HepG2 (cell line): ENCODE results near the gene ZNF607. TPM values are rescaled to one million over a fixed set of nuclear protein-coding genes. Genes with fewer than 3 reads are reported as not detected.

ENCODE experiments used
- AKAP8 ChIP-seq: sonication (generic); formaldehyde crosslinking; IDR thresholded peaks from 2 replicates; pipeline ENCODE4 v1.5.1; 2020; ENCODE audit warnings: mild to moderate bottlenecking, missing genetic modification reagents
- CHCHD3 ChIP-seq: sonication (generic); formaldehyde crosslinking; IDR thresholded peaks from 2 replicates; pipeline ENCODE4 v1.8.0; 2022; ENCODE audit warnings: mild to moderate bottlenecking, missing genetic modification reagents, moderate library complexity
- DNMT1 ChIP-seq: sonication (generic); formaldehyde crosslinking; IDR thresholded peaks from 2 replicates; pipeline ENCODE4 v1.5.1; 2020; ENCODE audit warnings: mild to moderate bottlenecking, missing genetic modification reagents
- HCFC1 ChIP-seq: fragments of 150-350 bp; IDR thresholded peaks from 2 replicates; pipeline ENCODE4 v1.6.1; 2014; ENCODE audit warnings: low read depth, low read length
- KDM3A ChIP-seq: IDR thresholded peaks from 2 replicates; pipeline ENCODE4 v1.6.1; 2018; ENCODE audit warnings: low read depth, missing compliant biosample characterization
- LCORL ChIP-seq, 2 experiments: fragments of 450-650 bp in 1 of 2; sonication (generic) in 1 of 2; formaldehyde crosslinking in 1 of 2; IDR thresholded peaks; 2 replicates each; pipeline versions ENCODE4 v1.5.0 to v1.6.1; 2017 to 2020; ENCODE audit warnings: antibody characterized with exemption in 1 of 2, missing genetic modification reagents in 1 of 2
- MTA3 ChIP-seq: sonication (generic); formaldehyde crosslinking; IDR thresholded peaks from 2 replicates; pipeline ENCODE4 v1.4.0; 2020; ENCODE audit warnings: missing genetic modification reagents
- MTF1 ChIP-seq: sonication (generic); formaldehyde crosslinking; IDR thresholded peaks from 2 replicates; pipeline ENCODE4 v1.5.0; 2020; ENCODE audit warnings: missing genetic modification reagents
- NFATC3 ChIP-seq: sonication (generic); formaldehyde crosslinking; IDR thresholded peaks from 2 replicates; pipeline ENCODE4 v1.5.1; 2020; ENCODE audit warnings: mild to moderate bottlenecking, missing genetic modification reagents
- NFKBIZ ChIP-seq: IDR thresholded peaks from 2 replicates; pipeline ENCODE4 v1.6.1; 2018; ENCODE audit warnings: missing genetic modification reagents, missing compliant biosample characterization
- PCBP2 ChIP-seq: fragments of 200-400 bp; formaldehyde crosslinking; optimal IDR thresholded peaks from 2 replicates; pipeline ENCODE3; 2018; ENCODE audit warnings: low read length, low read depth; ENCODE audit not compliant: poor library complexity, severe bottlenecking
- PLRG1 ChIP-seq: fragments of 450-650 bp; conservative IDR thresholded peaks from 2 replicates; pipeline ENCODE4 v1.6.1; 2016
- REL ChIP-seq: sonication (generic); formaldehyde crosslinking; conservative IDR thresholded peaks from 2 replicates; pipeline ENCODE4 v1.8.0; 2022; ENCODE audit warnings: mild to moderate bottlenecking, missing genetic modification reagents, moderate library complexity
- SUZ12 ChIP-seq: fragments of 150-350 bp; IDR thresholded peaks from 2 replicates; pipeline ENCODE4 v1.6.1; 2014; ENCODE audit warnings: low read depth, low read length
- ZFP36L2 ChIP-seq: sonication (generic); formaldehyde crosslinking; IDR thresholded peaks from 2 replicates; pipeline ENCODE4 v1.4.0; 2020; ENCODE audit warnings: missing genetic modification reagents
- ZFYVE20 ChIP-seq: sonication (generic); formaldehyde crosslinking; IDR thresholded peaks from 2 replicates; pipeline ENCODE4 v1.8.0; 2023; ENCODE audit warnings: low read depth, mild to moderate bottlenecking, moderate library complexity, missing genetic modification reagents, borderline replicate concordance
- ZNF160 ChIP-seq: sonication (generic); formaldehyde crosslinking; IDR thresholded peaks from 2 replicates; pipeline ENCODE4 v1.8.0; 2022; ENCODE audit warnings: mild to moderate bottlenecking, inconsistent platforms, missing genetic modification reagents
- ZNF17 ChIP-seq: sonication (generic); formaldehyde crosslinking; IDR thresholded peaks from 2 replicates; pipeline ENCODE4 v1.5.0; 2020; ENCODE audit warnings: mild to moderate bottlenecking, missing genetic modification reagents
- ZNF20 ChIP-seq: sonication (generic); formaldehyde crosslinking; IDR thresholded peaks from 2 replicates; pipeline ENCODE4 v1.4.0; 2020; ENCODE audit warnings: mild to moderate bottlenecking, moderate library complexity, missing genetic modification reagents
- ZNF557 ChIP-seq: sonication (generic); formaldehyde crosslinking; IDR thresholded peaks from 2 replicates; pipeline ENCODE4 v1.4.0; 2020; ENCODE audit warnings: missing genetic modification reagents
- ZNF879 ChIP-seq: sonication (generic); formaldehyde crosslinking; IDR thresholded peaks from 2 replicates; pipeline ENCODE4 v1.8.1; 2023; ENCODE audit warnings: missing genetic modification reagents
- polyA plus RNA-seq, 8 experiments: library from polyadenylated mRNA; depleted of rRNA in 3 of 8; stranded (reverse) in 7 of 8; unstranded in 1 of 8; fragments of >200 nt; fragmentation: Illumina TruSeq in 4 of 8; extraction: Trizol in 4 of 8; gene quantifications; 2 replicates each; pipeline versions ENCODE4 v1.2.1 to v1.2.3, GENCODE V29; 2011 to 2016; ENCODE audit warnings: low read depth in 4 of 8, missing spikeins in 1 of 8, mixed read lengths in 1 of 8; ENCODE audit not compliant: insufficient read depth in 1 of 8
- total RNA-seq, 5 experiments: library from RNA; depleted of rRNA; stranded (reverse); fragments of >200 nt; fragmentation: Illumina TruSeq; extraction: Trizol; gene quantifications; 2 replicates each; pipeline ENCODE4 v1.2.3, GENCODE V29; 2016; ENCODE audit warnings: low read depth in 1 of 5
- TF ChIP-seq, protein P1 (sequence below): sonication (generic); formaldehyde crosslinking; IDR thresholded peaks from 2 replicates; pipeline ENCODE4 v1.4.0; 2020; ENCODE audit warnings: missing genetic modification reagents
- TF ChIP-seq, protein P2 (sequence below): sonication (generic); formaldehyde crosslinking; IDR thresholded peaks from 2 replicates; pipeline ENCODE4 v1.8.1; 2023; ENCODE audit warnings: missing genetic modification reagents, mild to moderate bottlenecking, borderline replicate concordance
- TF ChIP-seq, protein P3 (sequence below): sonication (generic); formaldehyde crosslinking; IDR thresholded peaks from 2 replicates; pipeline ENCODE4 v1.4.0; 2020; ENCODE audit warnings: missing genetic modification reagents, borderline replicate concordance

The ZNF607 gene
- total and polyA plus RNA-seq, 2 of the 13 experiments (the other 11 are each of a cell fraction or from before 2014, with no cell fraction given) = 3.8 to 8.3 TPM

DNA sequence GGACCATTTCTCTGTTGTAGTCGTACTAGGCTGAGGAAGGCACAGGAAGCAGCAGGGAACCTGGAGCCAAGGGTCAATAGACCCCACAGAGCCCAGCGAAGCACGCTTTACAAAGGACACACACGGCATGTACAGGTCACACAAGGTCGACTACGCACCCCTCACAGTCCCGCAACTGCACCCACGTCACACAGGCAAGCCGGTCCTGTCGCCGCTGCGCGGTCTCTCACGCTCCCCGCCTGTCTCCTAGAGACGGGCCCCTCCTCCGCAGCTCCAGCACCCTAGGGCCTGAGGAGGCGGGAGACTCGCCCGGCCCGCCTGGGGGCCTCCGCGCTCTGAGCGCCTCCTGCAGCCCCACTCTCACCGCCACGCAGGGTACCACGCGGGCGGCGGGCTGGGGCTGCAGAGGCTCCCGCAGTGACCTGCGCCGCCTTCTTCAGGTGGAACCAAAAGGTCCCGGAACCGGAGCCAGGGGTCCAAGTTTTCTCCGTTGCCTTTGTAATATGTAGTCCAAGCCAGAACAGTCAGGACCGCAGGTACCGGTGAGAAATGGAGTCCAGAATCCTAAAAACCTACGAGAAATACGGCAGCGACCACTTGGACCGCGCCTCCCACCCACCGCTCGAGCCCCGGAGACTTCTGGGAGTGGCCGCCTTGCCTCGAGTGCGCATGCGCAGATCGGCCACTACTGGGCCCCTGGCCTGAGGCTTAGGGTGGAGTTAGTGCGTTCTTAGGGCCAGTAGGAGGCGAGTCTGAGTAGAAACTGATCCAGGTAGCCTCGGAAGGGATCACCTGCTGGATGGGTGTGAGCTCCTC lies at the start of gene ZNF607 (continued):
- TF ChIP-seq, protein P1, sequence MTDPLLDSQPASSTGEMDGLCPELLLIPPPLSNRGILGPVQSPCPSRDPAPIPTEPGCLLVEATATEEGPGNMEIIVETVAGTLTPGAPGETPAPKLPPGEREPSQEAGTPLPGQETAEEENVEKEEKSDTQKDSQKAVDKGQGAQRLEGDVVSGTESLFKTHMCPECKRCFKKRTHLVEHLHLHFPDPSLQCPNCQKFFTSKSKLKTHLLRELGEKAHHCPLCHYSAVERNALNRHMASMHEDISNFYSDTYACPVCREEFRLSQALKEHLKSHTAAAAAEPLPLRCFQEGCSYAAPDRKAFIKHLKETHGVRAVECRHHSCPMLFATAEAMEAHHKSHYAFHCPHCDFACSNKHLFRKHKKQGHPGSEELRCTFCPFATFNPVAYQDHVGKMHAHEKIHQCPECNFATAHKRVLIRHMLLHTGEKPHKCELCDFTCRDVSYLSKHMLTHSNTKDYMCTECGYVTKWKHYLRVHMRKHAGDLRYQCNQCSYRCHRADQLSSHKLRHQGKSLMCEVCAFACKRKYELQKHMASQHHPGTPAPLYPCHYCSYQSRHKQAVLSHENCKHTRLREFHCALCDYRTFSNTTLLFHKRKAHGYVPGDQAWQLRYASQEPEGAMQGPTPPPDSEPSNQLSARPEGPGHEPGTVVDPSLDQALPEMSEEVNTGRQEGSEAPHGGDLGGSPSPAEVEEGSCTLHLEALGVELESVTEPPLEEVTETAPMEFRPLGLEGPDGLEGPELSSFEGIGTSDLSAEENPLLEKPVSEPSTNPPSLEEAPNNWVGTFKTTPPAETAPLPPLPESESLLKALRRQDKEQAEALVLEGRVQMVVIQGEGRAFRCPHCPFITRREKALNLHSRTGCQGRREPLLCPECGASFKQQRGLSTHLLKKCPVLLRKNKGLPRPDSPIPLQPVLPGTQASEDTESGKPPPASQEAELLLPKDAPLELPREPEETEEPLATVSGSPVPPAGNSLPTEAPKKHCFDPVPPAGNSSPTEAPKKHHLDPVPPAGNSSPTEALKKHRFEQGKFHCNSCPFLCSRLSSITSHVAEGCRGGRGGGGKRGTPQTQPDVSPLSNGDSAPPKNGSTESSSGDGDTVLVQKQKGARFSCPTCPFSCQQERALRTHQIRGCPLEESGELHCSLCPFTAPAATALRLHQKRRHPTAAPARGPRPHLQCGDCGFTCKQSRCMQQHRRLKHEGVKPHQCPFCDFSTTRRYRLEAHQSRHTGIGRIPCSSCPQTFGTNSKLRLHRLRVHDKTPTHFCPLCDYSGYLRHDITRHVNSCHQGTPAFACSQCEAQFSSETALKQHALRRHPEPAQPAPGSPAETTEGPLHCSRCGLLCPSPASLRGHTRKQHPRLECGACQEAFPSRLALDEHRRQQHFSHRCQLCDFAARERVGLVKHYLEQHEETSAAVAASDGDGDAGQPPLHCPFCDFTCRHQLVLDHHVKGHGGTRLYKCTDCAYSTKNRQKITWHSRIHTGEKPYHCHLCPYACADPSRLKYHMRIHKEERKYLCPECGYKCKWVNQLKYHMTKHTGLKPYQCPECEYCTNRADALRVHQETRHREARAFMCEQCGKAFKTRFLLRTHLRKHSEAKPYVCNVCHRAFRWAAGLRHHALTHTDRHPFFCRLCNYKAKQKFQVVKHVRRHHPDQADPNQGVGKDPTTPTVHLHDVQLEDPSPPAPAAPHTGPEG (CRISPR knock-in tag) = 0 out of 2 replicates have a peak, but pooled peaks have one; percentile 47
- TF ChIP-seq CHCHD3 (CRISPR knock-in tag) (no peak), ZNF160 (CRISPR knock-in tag) (no peak), PCBP2 (no peak), ZNF20 (CRISPR knock-in tag) (no peak), MTF1 (CRISPR knock-in tag) (no peak), ZFYVE20 (CRISPR knock-in tag) (peak; percentile 52; the same call in 1 of the 2 replicates), SUZ12 (peak; percentile 20; the same call in 1 of the 2 replicates), ZNF17 (no peak), PLRG1 (no peak), REL (CRISPR knock-in tag) (no peak), ZNF879 (CRISPR knock-in tag) (no peak), ZFP36L2 (CRISPR knock-in tag) (no peak), AKAP8 (CRISPR knock-in tag) (0 out of 2 replicates have a peak, but pooled peaks have one; percentile 70), DNMT1 (CRISPR knock-in tag) (no peak), MTA3 (CRISPR knock-in tag) (no peak), KDM3A (CRISPR knock-in tag) (0 out of 2 replicates have a peak, but pooled peaks have one; percentile 16), NFKBIZ (CRISPR knock-in tag) (no peak), HCFC1 (no peak), LCORL (IDR thresholded peaks at IDR 0.05) (no peak), LCORL (CRISPR knock-in tag; IDR thresholded peaks at IDR 0.05) (no peak), NFATC3 (CRISPR knock-in tag) (0 out of 2 replicates have a peak, but pooled peaks have one; percentile 53), ZNF557 (CRISPR knock-in tag) (no peak)
- TF ChIP-seq, protein P2, sequence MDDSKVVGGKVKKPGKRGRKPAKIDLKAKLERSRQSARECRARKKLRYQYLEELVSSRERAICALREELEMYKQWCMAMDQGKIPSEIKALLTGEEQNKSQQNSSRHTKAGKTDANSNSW = no peak
- TF ChIP-seq, protein P3, sequence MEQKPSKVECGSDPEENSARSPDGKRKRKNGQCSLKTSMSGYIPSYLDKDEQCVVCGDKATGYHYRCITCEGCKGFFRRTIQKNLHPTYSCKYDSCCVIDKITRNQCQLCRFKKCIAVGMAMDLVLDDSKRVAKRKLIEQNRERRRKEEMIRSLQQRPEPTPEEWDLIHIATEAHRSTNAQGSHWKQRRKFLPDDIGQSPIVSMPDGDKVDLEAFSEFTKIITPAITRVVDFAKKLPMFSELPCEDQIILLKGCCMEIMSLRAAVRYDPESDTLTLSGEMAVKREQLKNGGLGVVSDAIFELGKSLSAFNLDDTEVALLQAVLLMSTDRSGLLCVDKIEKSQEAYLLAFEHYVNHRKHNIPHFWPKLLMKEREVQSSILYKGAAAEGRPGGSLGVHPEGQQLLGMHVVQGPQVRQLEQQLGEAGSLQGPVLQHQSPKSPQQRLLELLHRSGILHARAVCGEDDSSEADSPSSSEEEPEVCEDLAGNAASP (CRISPR knock-in tag) = peak; percentile 44; the same call in 1 of the 2 replicates
